Pons (tissue), 1 donor: ENCODE results near the gene PCSK5.
A peak's percentile ranks its signal among the peaks of the same experiment; 100 is the strongest.

Experiments used
- DNase-seq: peaks from one replicate; pipeline ENCODE4 v3.0.0-alpha.2; 2016; ENCODE audit warnings: low spot score

PCSK5 gene

DNA sequence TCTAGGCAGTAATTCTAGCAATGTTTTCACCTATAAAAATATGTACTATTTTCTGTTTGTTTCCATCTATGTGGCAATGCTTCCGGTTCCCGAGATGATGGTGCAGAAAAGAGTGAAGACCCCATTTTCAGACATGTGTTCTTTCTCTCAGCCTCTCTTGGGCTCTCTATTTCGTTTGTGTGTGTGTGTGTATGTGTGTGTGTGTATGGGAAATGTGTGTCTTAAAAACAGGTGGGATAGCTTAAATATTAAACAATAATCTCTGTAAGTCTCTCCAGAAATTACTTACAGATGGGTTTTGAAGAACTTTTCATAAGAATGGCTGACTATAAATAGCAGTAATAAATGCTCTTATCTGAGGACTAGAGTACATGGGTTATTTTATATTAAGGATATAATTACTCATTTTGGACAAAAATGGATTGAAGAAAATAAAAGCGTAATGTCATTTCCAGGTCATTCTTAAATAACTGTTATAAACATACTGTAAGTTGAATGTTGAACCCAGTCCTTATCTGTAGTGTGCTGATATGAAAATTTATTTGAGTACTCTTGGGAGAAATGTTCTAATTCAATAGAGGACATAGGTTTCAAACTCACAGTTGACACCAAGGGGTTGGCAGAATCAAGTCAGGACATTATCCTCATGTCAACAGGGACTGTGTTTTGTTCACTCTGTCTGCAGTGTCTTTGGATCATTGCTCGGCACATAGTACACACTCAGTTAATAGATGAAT lies 31.1 kb downstream of the PCSK5 start:
- no peak for DNase-seq

GRCh38 chr9:75926385-75926784 lies 35.9 kb downstream of the PCSK5 start:
- no peak for DNase-seq

GRCh38 chr9:75927356-75927755 lies 36.9 kb downstream of the PCSK5 start:
- no peak for DNase-seq

- DNase-seq: no peak
Measured at GRCh38 chr9:75930190-75930589, 39.7 kb downstream of the PCSK5 start.

DNA sequence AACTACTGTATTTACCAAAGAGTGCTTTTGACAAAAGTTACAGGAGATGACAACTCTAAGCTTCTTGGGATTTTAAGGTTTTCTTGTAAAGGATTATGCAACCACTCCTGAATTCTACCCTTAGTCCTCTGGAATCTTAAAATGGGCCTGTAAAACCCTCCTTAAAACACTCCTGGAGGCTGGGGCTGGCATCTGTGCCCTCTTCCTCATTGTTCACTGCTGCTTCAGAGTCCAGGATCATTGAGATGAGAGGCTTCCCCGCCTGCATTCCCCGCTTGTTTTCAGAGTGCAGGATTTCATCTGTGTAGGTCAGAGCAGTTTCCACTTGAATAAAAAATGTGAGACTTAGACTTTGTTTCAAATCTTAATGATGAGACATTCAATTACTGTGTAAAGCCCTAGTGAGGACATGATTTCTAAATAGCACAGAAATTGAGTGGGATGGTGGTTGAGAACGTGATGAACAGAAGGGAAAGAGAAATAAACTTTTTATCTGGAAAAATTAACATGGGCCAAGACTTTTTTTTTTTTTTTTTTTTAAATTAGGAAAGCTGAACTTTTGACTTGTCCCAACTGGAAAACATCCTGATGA lies 40.4 kb downstream of the PCSK5 start:
- no peak for DNase-seq

GRCh38 chr9:75933982-75934381 lies 43.5 kb downstream of the PCSK5 start:
- DNase-seq: no peak

- no peak for DNase-seq
Measured at GRCh38 chr9:75935591-75935990, 45.1 kb downstream of the PCSK5 start.

- DNase-seq: no peak
Measured at GRCh38 chr9:75937521-75938258, 47.2 kb downstream of the PCSK5 start.

DNA sequence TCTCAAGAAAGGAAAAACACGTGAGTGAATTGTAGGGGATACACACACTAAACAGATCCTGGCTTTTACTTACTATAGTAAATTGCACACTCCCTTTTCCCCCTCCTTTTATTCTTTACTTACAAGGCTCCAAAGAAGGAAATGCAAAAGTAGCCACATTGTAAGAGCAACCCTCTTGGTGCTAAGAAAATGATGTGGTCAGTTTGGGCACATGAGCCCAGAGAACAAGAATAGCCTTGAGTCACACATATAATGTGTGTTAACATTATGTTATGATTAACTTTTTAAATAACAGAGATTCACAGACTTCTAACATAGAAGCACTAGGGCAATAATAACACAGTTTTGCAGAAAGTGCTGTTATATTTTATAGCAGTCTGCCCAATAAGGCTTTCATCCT lies 48.5 kb downstream of the PCSK5 start:
- no peak for DNase-seq

GRCh38 chr9:75939536-75940111 lies 49.2 kb downstream of the PCSK5 start:
- no peak for DNase-seq

DNA sequence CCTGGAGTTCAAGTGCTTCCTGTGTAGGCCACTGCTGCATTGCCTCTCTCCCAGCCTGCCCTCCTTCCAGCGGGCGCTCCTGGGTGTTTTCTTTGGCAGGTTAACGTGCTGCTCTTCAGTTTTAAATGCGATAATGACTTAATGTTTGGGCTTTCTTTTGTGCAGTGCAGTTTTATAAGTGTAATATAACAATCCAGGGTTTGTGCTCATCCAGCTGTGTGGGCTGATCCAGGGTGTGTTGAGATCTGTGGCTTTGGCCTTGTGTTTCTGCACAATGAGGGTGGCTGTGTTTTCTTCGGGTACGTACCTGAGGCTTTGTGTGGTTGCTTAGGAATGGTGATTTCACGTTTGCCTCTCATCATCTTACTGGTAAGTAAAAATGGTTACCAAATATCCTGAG lies 50.6 kb downstream of the PCSK5 start:
- DNase-seq: no peak

DNA sequence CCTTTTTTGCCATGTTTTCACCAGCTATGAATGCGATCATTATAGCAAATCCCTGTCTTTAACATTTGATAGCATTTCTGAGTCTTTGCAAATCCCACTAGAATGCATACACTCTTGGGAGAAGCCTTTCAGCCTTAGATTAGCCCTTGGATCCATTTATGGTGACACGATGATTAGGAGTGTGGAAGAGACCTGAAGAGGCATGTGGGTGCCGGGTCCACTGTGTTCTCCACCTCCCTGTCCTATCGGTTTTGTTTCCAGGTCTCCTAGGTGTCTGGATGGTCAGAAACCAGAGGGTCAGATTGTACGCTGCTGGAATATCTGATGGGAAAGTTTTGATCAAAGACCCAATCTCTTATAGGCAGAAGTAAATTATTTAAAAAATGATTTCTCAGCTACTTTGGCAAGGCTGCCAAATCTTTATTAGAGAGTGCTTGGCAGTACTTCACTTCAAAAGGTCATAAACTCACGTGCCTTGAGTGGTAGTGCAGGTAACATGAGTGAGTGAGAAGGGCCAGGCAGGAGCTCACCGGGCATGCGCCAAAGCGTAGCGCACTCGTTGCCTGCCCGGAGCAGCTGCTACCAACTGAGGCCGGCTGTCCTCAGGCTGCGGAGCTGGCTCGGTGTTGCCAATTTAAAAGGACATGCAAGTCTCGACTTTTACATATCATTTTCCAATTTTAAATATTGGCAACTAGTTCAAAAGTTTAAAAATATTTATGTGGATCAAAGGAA lies 51.3 kb downstream of the PCSK5 start:
- DNase-seq: no peak

DNA sequence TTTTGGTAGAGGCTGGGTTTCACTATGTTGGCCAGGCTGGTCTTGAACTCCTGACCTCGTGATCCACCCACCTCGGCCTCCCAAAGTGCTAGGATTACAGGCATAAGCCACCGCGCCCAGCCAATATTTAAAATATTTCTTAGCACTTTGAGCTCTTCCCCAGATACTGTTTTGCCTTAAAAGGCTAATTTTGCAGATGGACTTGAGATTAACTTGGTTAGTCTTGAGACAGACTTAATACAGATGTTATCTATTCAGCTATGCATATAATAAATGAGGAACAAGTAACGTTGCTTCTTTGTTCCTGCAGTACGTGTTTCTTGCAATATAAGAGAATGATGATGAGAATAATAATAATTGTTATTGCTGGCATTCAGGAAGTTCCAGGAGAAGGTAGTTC lies 56.3 kb downstream of the PCSK5 start:
- DNase-seq: no peak

DNA sequence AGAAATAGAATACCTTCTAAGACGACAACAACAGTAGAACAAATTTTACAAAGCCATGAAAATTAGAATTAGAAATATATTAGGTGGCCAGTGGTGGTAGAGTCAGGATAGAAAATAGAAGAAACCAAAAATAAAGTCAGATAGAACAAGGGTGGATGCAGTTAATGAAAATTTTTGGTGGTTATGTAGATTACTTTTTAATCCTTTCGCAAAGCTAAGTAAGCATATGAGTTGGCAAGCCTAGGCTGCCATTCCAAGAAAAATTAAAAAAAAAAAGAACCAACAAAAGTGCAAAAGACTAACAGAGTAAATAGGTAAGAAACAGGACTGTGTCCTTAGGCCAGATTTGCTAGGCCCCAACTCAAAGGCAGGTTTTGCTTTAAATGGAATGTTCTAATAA lies 56.8 kb downstream of the PCSK5 start:
- no peak for DNase-seq

DNA sequence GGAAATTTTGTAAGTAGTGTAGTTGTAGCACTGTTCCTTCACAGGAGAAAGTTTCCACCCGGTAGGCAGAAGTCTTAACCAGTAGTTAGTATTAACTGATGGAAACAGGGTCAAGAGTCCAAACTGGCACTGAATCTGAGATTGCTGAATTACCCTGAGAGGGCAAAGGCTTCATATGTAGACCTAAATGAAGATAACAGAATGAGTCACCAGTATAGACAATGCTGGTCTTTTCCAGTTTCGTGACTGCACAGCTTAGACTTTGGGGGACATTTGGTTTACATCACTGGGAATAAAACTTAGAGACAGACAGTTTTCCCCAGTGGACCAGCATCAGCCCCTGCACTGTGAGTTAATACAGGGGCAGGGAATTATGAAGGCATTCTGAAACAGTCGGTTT lies 60.5 kb downstream of the PCSK5 start:
- DNase-seq: no peak

- no peak for DNase-seq
Measured at GRCh38 chr9:75953218-75953617, 62.7 kb downstream of the PCSK5 start.

- no peak for DNase-seq
Measured at GRCh38 chr9:75956161-75956560, 65.7 kb downstream of the PCSK5 start.

- no peak for DNase-seq
Measured at GRCh38 chr9:75957116-75957515, 66.6 kb downstream of the PCSK5 start.

- no peak for DNase-seq
Measured at GRCh38 chr9:75958226-75958625, 67.8 kb downstream of the PCSK5 start.

- peak; percentile 31 for DNase-seq
Measured at GRCh38 chr9:75960551-75960950, 70.1 kb downstream of the PCSK5 start.

GRCh38 chr9:75962013-75962661 lies 71.7 kb downstream of the PCSK5 start:
- peak; percentile 36 for DNase-seq

GRCh38 chr9:75962662-75963036 lies 72.2 kb downstream of the PCSK5 start:
- no peak for DNase-seq
